Keratinocyte (primary cell): Measurements from ENCODE around the gene MDGA2.

Source experiments
- EZH2 ChIP-seq: IDR thresholded peaks from one replicate; pipeline ENCODE4 v1.6.1; 2012; ENCODE audit warnings: inconsistent platforms, mild to moderate bottlenecking, low read length, moderate library complexity
- TF ChIP-seq, protein P1 (sequence below), 3 experiments: IDR thresholded peaks in 1 of 3; conservative IDR thresholded peaks in 1 of 3; optimal IDR thresholded peaks in 1 of 3; 2 replicates in 2 of 3; 3 replicates in 1 of 3; pipeline versions ENCODE3 to v1.5.1; 2011; ENCODE audit warnings: low read length in 3 of 3, mild to moderate bottlenecking in 3 of 3, moderate library complexity in 2 of 3, control low read depth in 1 of 3, inconsistent platforms in 1 of 3; ENCODE audit not compliant: insufficient read depth in 2 of 3; ENCODE audit errors: extremely low read depth in 1 of 3

DNA sequence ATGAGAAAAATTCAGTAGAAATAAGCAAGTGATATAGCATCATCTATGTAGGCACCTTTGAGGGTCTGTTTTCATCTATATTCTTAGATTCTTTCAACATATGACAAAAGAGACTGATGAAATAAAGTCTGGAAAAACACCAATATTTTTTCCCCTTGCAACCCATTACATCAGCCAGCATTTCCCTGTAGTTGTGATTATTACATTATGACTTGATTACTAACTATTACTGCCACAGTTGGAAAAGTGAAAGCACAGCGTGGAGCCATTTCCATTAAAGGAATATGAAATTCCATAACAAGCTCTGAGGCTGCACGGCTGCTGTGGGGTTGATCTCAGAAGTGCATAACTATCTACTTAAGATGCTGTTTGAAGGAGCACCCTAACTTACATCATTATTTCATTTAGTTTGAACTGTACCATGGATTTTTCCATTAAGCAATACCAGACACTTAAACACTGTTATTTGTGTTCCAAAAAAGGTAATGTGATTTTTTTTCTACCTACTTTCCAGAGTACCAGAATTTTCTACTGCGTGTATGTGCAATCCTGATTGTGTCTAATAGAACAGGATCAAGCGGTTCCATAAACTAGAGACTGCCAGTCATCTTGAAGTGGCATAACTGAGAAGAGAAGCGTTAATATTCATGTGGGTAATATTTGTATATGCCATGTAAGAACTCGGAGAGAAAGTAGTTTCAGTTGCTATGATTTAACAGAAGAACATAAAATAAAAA lies 405.5 kb downstream of the MDGA2 start:
- no peak for TF ChIP-seq EZH2
- TF ChIP-seq, protein P1, sequence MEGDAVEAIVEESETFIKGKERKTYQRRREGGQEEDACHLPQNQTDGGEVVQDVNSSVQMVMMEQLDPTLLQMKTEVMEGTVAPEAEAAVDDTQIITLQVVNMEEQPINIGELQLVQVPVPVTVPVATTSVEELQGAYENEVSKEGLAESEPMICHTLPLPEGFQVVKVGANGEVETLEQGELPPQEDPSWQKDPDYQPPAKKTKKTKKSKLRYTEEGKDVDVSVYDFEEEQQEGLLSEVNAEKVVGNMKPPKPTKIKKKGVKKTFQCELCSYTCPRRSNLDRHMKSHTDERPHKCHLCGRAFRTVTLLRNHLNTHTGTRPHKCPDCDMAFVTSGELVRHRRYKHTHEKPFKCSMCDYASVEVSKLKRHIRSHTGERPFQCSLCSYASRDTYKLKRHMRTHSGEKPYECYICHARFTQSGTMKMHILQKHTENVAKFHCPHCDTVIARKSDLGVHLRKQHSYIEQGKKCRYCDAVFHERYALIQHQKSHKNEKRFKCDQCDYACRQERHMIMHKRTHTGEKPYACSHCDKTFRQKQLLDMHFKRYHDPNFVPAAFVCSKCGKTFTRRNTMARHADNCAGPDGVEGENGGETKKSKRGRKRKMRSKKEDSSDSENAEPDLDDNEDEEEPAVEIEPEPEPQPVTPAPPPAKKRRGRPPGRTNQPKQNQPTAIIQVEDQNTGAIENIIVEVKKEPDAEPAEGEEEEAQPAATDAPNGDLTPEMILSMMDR (optimal IDR thresholded peaks at IDR 0.05 in 1 of 3, IDR thresholded peaks at IDR 0.05 in 1 of 3, conservative IDR thresholded peaks at IDR 0.05 in 1 of 3; ENCODE audit: extremely low read depth in 1 of 3, insufficient read depth in 2 of 3, low read length in 3 of 3): no peak
